Esophagus muscularis mucosa (tissue), 3 donors: Measurements from ENCODE around the gene RALA.

Source experiments
- EP300 ChIP-seq: sonication (generic); formaldehyde crosslinking; IDR thresholded peaks from one replicate; pipeline ENCODE4 v1.6.1; 2017; ENCODE audit warnings: antibody characterized with exemption
- TF ChIP-seq, protein P1 (sequence below), 3 experiments: fragments of 200-600 bp in 2 of 3; fragments of 450-650 bp in 1 of 3; sonication (generic) in 2 of 3; IDR thresholded peaks; one replicate each; pipeline ENCODE4 v1.5.1; 2017 to 2019; ENCODE audit warnings: antibody characterized with exemption in 3 of 3, mild to moderate bottlenecking in 2 of 3, moderate library complexity in 1 of 3

DNA sequence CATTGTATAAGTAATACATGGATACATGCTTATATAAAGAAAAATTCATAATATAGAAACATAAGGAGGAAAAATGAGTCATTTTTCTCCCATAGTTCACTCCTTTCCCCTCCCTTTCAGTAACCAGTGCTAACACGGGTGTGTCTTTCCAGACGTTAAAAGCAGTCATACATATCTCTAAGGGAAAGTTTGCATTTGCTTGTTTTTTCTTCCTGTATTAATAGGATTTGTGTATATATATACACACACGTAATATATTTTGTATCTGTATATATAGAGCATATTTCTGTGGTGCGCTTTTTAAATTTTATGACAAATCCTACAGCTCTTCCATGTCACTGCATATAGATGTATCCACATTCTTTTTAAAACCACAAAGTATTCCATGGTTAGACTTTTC lies 78.8 kb downstream of the RALA start:
- TF ChIP-seq, protein P1, sequence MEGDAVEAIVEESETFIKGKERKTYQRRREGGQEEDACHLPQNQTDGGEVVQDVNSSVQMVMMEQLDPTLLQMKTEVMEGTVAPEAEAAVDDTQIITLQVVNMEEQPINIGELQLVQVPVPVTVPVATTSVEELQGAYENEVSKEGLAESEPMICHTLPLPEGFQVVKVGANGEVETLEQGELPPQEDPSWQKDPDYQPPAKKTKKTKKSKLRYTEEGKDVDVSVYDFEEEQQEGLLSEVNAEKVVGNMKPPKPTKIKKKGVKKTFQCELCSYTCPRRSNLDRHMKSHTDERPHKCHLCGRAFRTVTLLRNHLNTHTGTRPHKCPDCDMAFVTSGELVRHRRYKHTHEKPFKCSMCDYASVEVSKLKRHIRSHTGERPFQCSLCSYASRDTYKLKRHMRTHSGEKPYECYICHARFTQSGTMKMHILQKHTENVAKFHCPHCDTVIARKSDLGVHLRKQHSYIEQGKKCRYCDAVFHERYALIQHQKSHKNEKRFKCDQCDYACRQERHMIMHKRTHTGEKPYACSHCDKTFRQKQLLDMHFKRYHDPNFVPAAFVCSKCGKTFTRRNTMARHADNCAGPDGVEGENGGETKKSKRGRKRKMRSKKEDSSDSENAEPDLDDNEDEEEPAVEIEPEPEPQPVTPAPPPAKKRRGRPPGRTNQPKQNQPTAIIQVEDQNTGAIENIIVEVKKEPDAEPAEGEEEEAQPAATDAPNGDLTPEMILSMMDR (IDR thresholded peaks at IDR 0.05), result no peak
- TF ChIP-seq EP300, result no peak
